ENCODE data around the gene CCNT2. TPM values are rescaled to one million over a fixed set of nuclear protein-coding genes. Genes with fewer than 3 reads are reported as not detected.
"Not testable (repeated sequence)": the region's sequence is repeated elsewhere in the genome, so short reads cannot be mapped to it uniquely, and the experiment has no call there.

Gene CCNT2
- total and polyA plus RNA-seq, 2 experiments from 2014 or later, result 13.1 to 41.7 TPM

- no peaks in the 10 kb centered on the region for H3K79me2 ChIP-seq
- 100% methylated on average over 1 of the region's 1 CpG for WGBS (ENCODE audit: low lambda C conversion rate, missing lambda C conversion rate)
- TF ChIP-seq, protein P1, sequence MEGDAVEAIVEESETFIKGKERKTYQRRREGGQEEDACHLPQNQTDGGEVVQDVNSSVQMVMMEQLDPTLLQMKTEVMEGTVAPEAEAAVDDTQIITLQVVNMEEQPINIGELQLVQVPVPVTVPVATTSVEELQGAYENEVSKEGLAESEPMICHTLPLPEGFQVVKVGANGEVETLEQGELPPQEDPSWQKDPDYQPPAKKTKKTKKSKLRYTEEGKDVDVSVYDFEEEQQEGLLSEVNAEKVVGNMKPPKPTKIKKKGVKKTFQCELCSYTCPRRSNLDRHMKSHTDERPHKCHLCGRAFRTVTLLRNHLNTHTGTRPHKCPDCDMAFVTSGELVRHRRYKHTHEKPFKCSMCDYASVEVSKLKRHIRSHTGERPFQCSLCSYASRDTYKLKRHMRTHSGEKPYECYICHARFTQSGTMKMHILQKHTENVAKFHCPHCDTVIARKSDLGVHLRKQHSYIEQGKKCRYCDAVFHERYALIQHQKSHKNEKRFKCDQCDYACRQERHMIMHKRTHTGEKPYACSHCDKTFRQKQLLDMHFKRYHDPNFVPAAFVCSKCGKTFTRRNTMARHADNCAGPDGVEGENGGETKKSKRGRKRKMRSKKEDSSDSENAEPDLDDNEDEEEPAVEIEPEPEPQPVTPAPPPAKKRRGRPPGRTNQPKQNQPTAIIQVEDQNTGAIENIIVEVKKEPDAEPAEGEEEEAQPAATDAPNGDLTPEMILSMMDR (IDR thresholded peaks at IDR 0.05; ENCODE audit: poor library complexity), result no peak
- TF ChIP-seq EZH2 (IDR thresholded peaks at IDR 0.05; ENCODE audit: borderline replicate concordance), result no peak
- no peak for TF ChIP-seq EZH2phosphoT487 (IDR thresholded peaks at IDR 0.05; ENCODE audit: low read depth, severe bottlenecking, unreplicated experiment)
Measured at GRCh38 chr2:134900151-134900550, 18.5 kb upstream of the CCNT2 start.

GRCh38 chr2:134903701-134904100, 14.9 kb upstream of the CCNT2 start:
- not testable (repeated sequence) for H3K27ac ChIP-seq; H2AFZ ChIP-seq; H3K9me2 ChIP-seq (replicated peaks; ENCODE audit: insufficient read depth); H3K79me2 ChIP-seq; H3K36me3 ChIP-seq (replicated peaks; ENCODE audit: insufficient read depth, low read depth); H3K4me2 ChIP-seq; H3K4me1 ChIP-seq (ENCODE audit: insufficient read depth); H3K4me3 ChIP-seq; H3K9me3 ChIP-seq (ENCODE audit: low read depth); H3K27me3 ChIP-seq; H4K20me1 ChIP-seq (ENCODE audit: insufficient read depth, poor library complexity, severe bottlenecking); DNase-seq (ENCODE audit: low spot score)
- WGBS (ENCODE audit: low lambda C conversion rate, missing lambda C conversion rate), result 92% methylated on average over 12 of the region's 13 CpGs

More at GRCh38 chr2:134900151-134900550, 18.5 kb upstream of the CCNT2 start:
- Histone ChIP-seq H2AFZ (no peak overlapping the region), H3K27ac (no peak overlapping the region), H3K4me3 (no peak overlapping the region), H3K9me3 (ENCODE audit: low read depth) (no peaks in the 10 kb centered on the region), H3K4me2 (no peak overlapping the region), H3K4me1 (ENCODE audit: insufficient read depth) (no peaks in the 10 kb centered on the region), H4K20me1 (ENCODE audit: insufficient read depth, poor library complexity, severe bottlenecking) (no peaks in the 10 kb centered on the region), H3K27me3 (no peaks in the 10 kb centered on the region), H3K36me3 (replicated peaks; ENCODE audit: insufficient read depth, low read depth) (no peaks in the 10 kb centered on the region), H3K9me2 (replicated peaks; ENCODE audit: insufficient read depth) (no peaks in the 10 kb centered on the region)
- no peak for DNase-seq (ENCODE audit: low spot score)

GRCh38 chr2:134905168-134905567, 13.5 kb upstream of the CCNT2 start:
- Histone ChIP-seq H3K4me2 (no peak overlapping the region), H3K27me3 (no peaks in the 10 kb centered on the region), H3K4me3 (no peak overlapping the region), H3K36me3 (replicated peaks; ENCODE audit: insufficient read depth, low read depth) (no peaks in the 10 kb centered on the region), H2AFZ (no peak overlapping the region), H3K9me2 (replicated peaks; ENCODE audit: insufficient read depth) (no peaks in the 10 kb centered on the region), H4K20me1 (ENCODE audit: insufficient read depth, poor library complexity, severe bottlenecking) (no peaks in the 10 kb centered on the region), H3K4me1 (ENCODE audit: insufficient read depth) (no peaks in the 10 kb centered on the region), H3K27ac (no peak overlapping the region), H3K9me3 (ENCODE audit: low read depth) (no peaks in the 10 kb centered on the region), H3K79me2 (no peaks in the 10 kb centered on the region)
- 100% methylated on average over 2 of the region's 2 CpGs for WGBS (ENCODE audit: low lambda C conversion rate, missing lambda C conversion rate)
- no peak for DNase-seq (ENCODE audit: low spot score)
- no peak for TF ChIP-seq EZH2 (IDR thresholded peaks at IDR 0.05; ENCODE audit: borderline replicate concordance)

- Histone ChIP-seq H3K27ac (no peak overlapping the region), H3K4me1 (ENCODE audit: insufficient read depth) (no peaks in the 10 kb centered on the region), H2AFZ (no peak overlapping the region), H3K27me3 (no peaks in the 10 kb centered on the region), H3K4me3 (no peak overlapping the region), H4K20me1 (ENCODE audit: insufficient read depth, poor library complexity, severe bottlenecking) (no peaks in the 10 kb centered on the region), H3K79me2 (no peaks in the 10 kb centered on the region), H3K9me2 (replicated peaks; ENCODE audit: insufficient read depth) (no peaks in the 10 kb centered on the region), H3K36me3 (replicated peaks; ENCODE audit: insufficient read depth, low read depth) (no peaks in the 10 kb centered on the region), H3K9me3 (ENCODE audit: low read depth) (no peaks in the 10 kb centered on the region), H3K4me2 (no peak overlapping the region)
- TF ChIP-seq, protein P1 (IDR thresholded peaks at IDR 0.05; ENCODE audit: poor library complexity), result no peak
- no peak for TF ChIP-seq EZH2 (IDR thresholded peaks at IDR 0.05; ENCODE audit: borderline replicate concordance)
- no peak for TF ChIP-seq EZH2phosphoT487 (IDR thresholded peaks at IDR 0.05; ENCODE audit: low read depth, severe bottlenecking, unreplicated experiment)
- DNase-seq (ENCODE audit: low spot score), result no peak
- WGBS (ENCODE audit: low lambda C conversion rate, missing lambda C conversion rate), result 38% methylated on average over 2 of the region's 2 CpGs
Measured at GRCh38 chr2:134906726-134907125, 11.9 kb upstream of the CCNT2 start.

DNA sequence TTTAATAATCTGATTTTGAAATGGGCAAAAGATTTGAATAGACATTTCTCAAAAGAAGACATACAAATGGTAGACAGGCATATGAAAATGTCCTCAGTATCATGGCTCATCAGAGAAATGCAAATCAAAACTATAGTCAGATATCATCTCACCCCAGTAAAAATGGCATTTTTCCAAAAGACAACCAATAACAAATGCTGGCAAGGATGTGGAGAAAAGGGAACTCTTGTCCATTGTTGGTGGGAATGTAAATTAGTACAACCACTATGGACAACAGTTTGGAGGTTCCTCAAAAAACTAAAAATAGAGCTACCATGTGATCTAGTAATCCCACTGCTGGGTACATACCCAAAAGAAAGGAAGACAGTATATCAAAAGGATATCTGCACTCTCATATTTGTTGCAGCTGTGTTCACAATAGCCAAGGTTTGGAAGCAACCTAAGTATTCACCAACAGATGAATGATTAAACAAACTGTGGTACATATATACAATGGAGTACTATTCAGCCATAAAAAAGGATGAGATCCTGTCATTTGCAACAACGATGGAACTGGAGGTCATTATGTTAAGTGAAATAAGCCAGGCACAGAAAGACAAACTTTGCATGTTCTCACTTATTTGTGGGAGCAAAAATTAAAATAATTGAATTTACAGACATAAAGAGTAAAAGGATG, 11.0 kb upstream of the CCNT2 start:
- not testable (repeated sequence) for H3K4me1 ChIP-seq (ENCODE audit: insufficient read depth); H3K36me3 ChIP-seq (replicated peaks; ENCODE audit: insufficient read depth, low read depth); DNase-seq (ENCODE audit: low spot score); H2AFZ ChIP-seq; H3K4me3 ChIP-seq; H3K27me3 ChIP-seq; H3K9me3 ChIP-seq (ENCODE audit: low read depth); H3K9me2 ChIP-seq (replicated peaks; ENCODE audit: insufficient read depth); H3K27ac ChIP-seq; H3K4me2 ChIP-seq; H3K79me2 ChIP-seq; H4K20me1 ChIP-seq (ENCODE audit: insufficient read depth, poor library complexity, severe bottlenecking)
- WGBS (ENCODE audit: low lambda C conversion rate, missing lambda C conversion rate), result 80% methylated on average over 1 of the region's 1 CpG

Data from hepatocyte (in vitro differentiated cells).